Measurements from ENCODE around the gene LCN6.

GRCh38 chr9:136754059-136754572 lies 5.8 kb upstream of the LCN6 start:
- no peak for TF ChIP-seq CTCF (conservative IDR thresholded peaks at IDR 0.05 in 1 of 2, IDR thresholded peaks at IDR 0.05 in 1 of 2; ENCODE audit: extremely low read depth in 1 of 2, insufficient read depth in 1 of 2, low read depth in 1 of 2, low read length in 2 of 2)
- no peak for TF ChIP-seq EZH2 (IDR thresholded peaks at IDR 0.05; ENCODE audit: borderline replicate concordance, low read length)
